Measurements from ENCODE around the gene OR7G2.

- TF ChIP-seq CTCF (IDR thresholded peaks at IDR 0.05): no peak
- TF ChIP-seq POLR2AphosphoS5 (IDR thresholded peaks at IDR 0.05): no peak
These were observed 41.7 kb downstream of the OR7G2 start for GRCh38 chr19:9065457-9066014.
